Panc1 (cell line): ENCODE measurements around the gene BICRA. TPM values are rescaled to one million over a fixed set of nuclear protein-coding genes. Genes with fewer than 3 reads are reported as not detected.

ENCODE experiments used
- ATAC-seq: fragments of 200-7000 bp; cut with Tn5 transposase; 2 replicates; pipeline ENCODE4 v1.9.1; 2020; ENCODE audit warnings: mild to moderate bottlenecking, moderate library complexity
- BruUV-seq: library from RNA; stranded (reverse); fragments of 400-500 nt; replicated peaks from 2 replicates; lab custom pipeline; 2021; lab: Mats Ljungman, UMichigan
- CTCF ChIA-PET: fragments of 300-600 bp; sonication (Branson Sonifier 250); formaldehyde crosslinking; loops from one replicate; lab custom pipeline; 2022; ENCODE audit warnings: antibody characterized with exemption; lab: Charles Lee
- POLR2A ChIA-PET: fragments of 300-600 bp; sonication (Branson Sonifier 250); formaldehyde crosslinking; loops from one replicate; lab custom pipeline; 2022; ENCODE audit warnings: antibody characterized with exemption; lab: Charles Lee
- DNase-seq: peaks from one replicate; pipeline ENCODE4 v3.0.0-alpha.2; 2010; ENCODE audit warnings: low read depth, low spot score
- H3K27ac ChIP-seq: 2 replicates; pipeline ENCODE4 v1.5.1; 2011; ENCODE audit warnings: mild to moderate bottlenecking, low read length, inconsistent platforms
- H3K27me3 ChIP-seq: fragments of 200-500 bp; sonication (Bioruptor generic); 2 replicates; pipeline ENCODE4 v1.6.0; 2014; ENCODE audit warnings: low read length, inconsistent platforms; ENCODE audit not compliant: control insufficient read depth, insufficient read depth
- H3K36me3 ChIP-seq: fragments of 200-500 bp; sonication (Bioruptor generic); 2 replicates; pipeline ENCODE4 v1.5.1; 2014; ENCODE audit warnings: inconsistent platforms, mild to moderate bottlenecking, low read length, moderate library complexity; ENCODE audit not compliant: control insufficient read depth, insufficient read depth
- H3K4me1 ChIP-seq: 2 replicates; pipeline ENCODE4 v1.5.1; 2011; ENCODE audit warnings: inconsistent platforms, mild to moderate bottlenecking, low read length, moderate library complexity; ENCODE audit not compliant: control insufficient read depth, insufficient read depth
- H3K4me3 ChIP-seq, 2 experiments: 2 replicates each; pipeline ENCODE4 v1.5.1; 2011 to 2012; ENCODE audit warnings: low read depth in 2 of 2, low read length in 2 of 2, mild to moderate bottlenecking in 2 of 2, inconsistent platforms in 1 of 2, moderate library complexity in 1 of 2
- H3K9me3 ChIP-seq: fragments of 200-500 bp; sonication (Bioruptor generic); 2 replicates; pipeline ENCODE4 v1.5.1; 2014; ENCODE audit warnings: low read depth, mild to moderate bottlenecking, inconsistent platforms, low read length, moderate library complexity; ENCODE audit not compliant: control insufficient read depth, insufficient read depth
- CTCF ChIP-seq: fragments of 450-650 bp; IDR thresholded peaks from 2 replicates; pipeline ENCODE4 v1.5.1; 2017; ENCODE audit warnings: mild to moderate bottlenecking
- POLR2AphosphoS5 ChIP-seq: IDR thresholded peaks from 2 replicates; pipeline ENCODE4 v1.6.1; 2012; ENCODE audit warnings: mild to moderate bottlenecking, low read depth, low read length, moderate library complexity
- REST ChIP-seq, 2 experiments: IDR thresholded peaks; 2 replicates each; pipeline ENCODE4 v1.6.1; 2011 to 2012; ENCODE audit warnings: low read depth in 2 of 2, control low read depth in 1 of 2, low read length in 1 of 2, mild to moderate bottlenecking in 1 of 2, moderate library complexity in 1 of 2; ENCODE audit not compliant: insufficient read depth in 1 of 2
- SIN3A ChIP-seq: IDR thresholded peaks from 2 replicates; pipeline ENCODE4 v1.6.1; 2012; ENCODE audit warnings: low read depth, mild to moderate bottlenecking, low read length, moderate library complexity, borderline replicate concordance; ENCODE audit not compliant: insufficient read depth
- TCF7L2 ChIP-seq: IDR thresholded peaks from 2 replicates; pipeline ENCODE4 v1.6.1; 2011; ENCODE audit warnings: mild to moderate bottlenecking, low read depth, low read length, inconsistent platforms
- in situ Hi-C: cut with HindIII; loops from 2 replicates; pipeline ENCODE4 v1.10.0; 2016; ENCODE audit warnings: low sequenced_read_pairs, low pct_unique_long_range_greater_than_20kb
- intact Hi-C: fragments of 100-400 bp; cut with micrococcal nuclease; formaldehyde crosslinking; loops from one replicate; pipeline ENCODE4 v1.10.0; 2022; ENCODE audit not compliant: unreplicated experiment
- total RNA-seq: library from RNA; stranded (reverse); gene quantifications from one replicate; pipeline ENCODE4 v1.2.1, GENCODE V29; 2021; ENCODE audit not compliant: unreplicated experiment

The BICRA gene
- total RNA-seq, 1 experiment from 2014 or later = 13.7 TPM

GRCh38 chr19:47637550-47637949, 28.6 kb downstream of the BICRA start:
- H3K4me3 ChIP-seq = no peak overlapping the region
- no peaks in the 10 kb centered on the region for H3K9me3 ChIP-seq
- no peak overlapping the region for H3K27ac ChIP-seq
- in situ Hi-C loops (no loop called here), intact Hi-C loops (no loop called here)
- TF ChIP-seq REST (IDR thresholded peaks at IDR 0.05; ENCODE audit: insufficient read depth in 1 of 2, low read depth in 2 of 2, low read length in 1 of 2) (no peak), SIN3A (no peak), TCF7L2 (no peak), POLR2AphosphoS5 (no peak), CTCF (no peak)
- no peak for ATAC-seq
- H3K36me3 ChIP-seq = no peaks in the 10 kb centered on the region
- no peaks in the 10 kb centered on the region for H3K27me3 ChIP-seq
- peaks cover 3% of the 10 kb centered on the region for H3K4me1 ChIP-seq
- POLR2A ChIA-PET = no interaction called here
- DNase-seq = no peak
- CTCF ChIA-PET = no interaction called here
- no TSS peak for BruUV-seq

- H3K9me3 ChIP-seq = no peaks in the 10 kb centered on the region
- ChIA-PET POLR2A (no interaction called here), CTCF (no interaction called here)
- H3K27me3 ChIP-seq = no peaks in the 10 kb centered on the region
- TF ChIP-seq REST (IDR thresholded peaks at IDR 0.05; ENCODE audit: insufficient read depth in 1 of 2, low read depth in 2 of 2, low read length in 1 of 2) = no peak
- in situ Hi-C loops = no loop called here
- no peak overlapping the region for H3K4me3 ChIP-seq
- intact Hi-C loops = no loop called here
- no peak overlapping the region for H3K27ac ChIP-seq
- no peaks in the 10 kb centered on the region for H3K36me3 ChIP-seq
- H3K4me1 ChIP-seq = peaks cover 11% of the 10 kb centered on the region
- ATAC-seq = no peak
- DNase-seq = no peak
- BruUV-seq = TSS peak; percentile 45
These were observed 33.1 kb downstream of the BICRA start for GRCh38 chr19:47641891-47642485.
